ENCODE measurements around the gene LAIR2. TPM values are rescaled to one million over a fixed set of nuclear protein-coding genes. Genes with fewer than 3 reads are reported as not detected.

LAIR2 gene
- total RNA-seq, 2 donors from 2014 or later, result 0.83 to 14.2 TPM

- DNase-seq (no peak), ATAC-seq (replicated peaks in 1 of 2) (no peak)
- H3K4me1 Mint-ChIP-seq (ENCODE audit: low read depth), result peaks cover 32% of the 10 kb centered on the region
- peaks cover 58% of the 10 kb centered on the region for H3K27me3 Mint-ChIP-seq (ENCODE audit: low read depth)
- peaks cover 0 to 2% of the 10 kb centered on the region in 2 donors for H3K36me3 Mint-ChIP-seq (ENCODE audit: insufficient read depth in 2 of 2)
- peak overlapping the region in 1 of 2 donors; percentile 27 for H3K4me3 Mint-ChIP-seq
- H3K9me3 Mint-ChIP-seq, result no peaks in the 10 kb centered on the region
- H3K27ac Mint-ChIP-seq, result no peak overlapping the region
These were observed 34.3 kb downstream of the LAIR2 start for GRCh38 chr19:54536956-54537355.

- Mint-ChIP-seq H3K36me3 (ENCODE audit: insufficient read depth in 2 of 2) (peaks cover 0 to 3% of the 10 kb centered on the region in 2 donors), H3K4me3 (no peak overlapping the region), H3K27me3 (ENCODE audit: low read depth) (peaks cover 40% of the 10 kb centered on the region), H3K9me3 (no peaks in the 10 kb centered on the region), H3K27ac (no peak overlapping the region), H3K4me1 (ENCODE audit: low read depth) (peaks cover 17% of the 10 kb centered on the region)
- DNase-seq (no peak), ATAC-seq (replicated peaks in 1 of 2) (peak; percentile 35 to 39)
These were observed 39.1 kb downstream of the LAIR2 start for GRCh38 chr19:54541712-54542111.

- H3K4me3 Mint-ChIP-seq, result no peak overlapping the region
- ATAC-seq (replicated peaks in 1 of 2), result no peak
- H3K27ac Mint-ChIP-seq, result no peak overlapping the region
- H3K36me3 Mint-ChIP-seq (ENCODE audit: insufficient read depth in 2 of 2), result peaks cover 0 to 2% of the 10 kb centered on the region in 2 donors
- DNase-seq, result no peak
- H3K27me3 Mint-ChIP-seq (ENCODE audit: low read depth), result peaks cover 33% of the 10 kb centered on the region
- no peaks in the 10 kb centered on the region for H3K4me1 Mint-ChIP-seq (ENCODE audit: low read depth)
- H3K9me3 Mint-ChIP-seq, result peaks cover 2 to 4% of the 10 kb centered on the region in 2 donors
These were observed 46.2 kb downstream of the LAIR2 start for GRCh38 chr19:54548806-54549205.

- Mint-ChIP-seq H3K4me1 (ENCODE audit: low read depth) (no peaks in the 10 kb centered on the region), H3K9me3 (peaks cover 2 to 4% of the 10 kb centered on the region in 2 donors), H3K27me3 (ENCODE audit: low read depth) (peaks cover 30% of the 10 kb centered on the region), H3K4me3 (no peak overlapping the region), H3K27ac (no peak overlapping the region), H3K36me3 (ENCODE audit: insufficient read depth in 2 of 2) (peaks cover 0 to 2% of the 10 kb centered on the region in 2 donors)
- DNase-seq (no peak), ATAC-seq (replicated peaks in 1 of 2) (no peak)
These were observed 46.6 kb downstream of the LAIR2 start for GRCh38 chr19:54549224-54549623.

GRCh38 chr19:54551293-54551692, 48.7 kb downstream of the LAIR2 start:
- H3K4me1 Mint-ChIP-seq (ENCODE audit: low read depth), result no peaks in the 10 kb centered on the region

GRCh38 chr19:54551950-54552912, 49.6 kb downstream of the LAIR2 start:
- ATAC-seq (replicated peaks in 1 of 2) (no peak), DNase-seq (no peak)
- no peaks in the 10 kb centered on the region for H3K4me1 Mint-ChIP-seq (ENCODE audit: low read depth)
- peaks cover 0 to 2% of the 10 kb centered on the region in 2 donors for H3K36me3 Mint-ChIP-seq (ENCODE audit: insufficient read depth in 2 of 2)
- no peak overlapping the region for H3K27ac Mint-ChIP-seq
- peaks cover 25% of the 10 kb centered on the region for H3K27me3 Mint-ChIP-seq (ENCODE audit: low read depth)
- no peak overlapping the region for H3K4me3 Mint-ChIP-seq
- H3K9me3 Mint-ChIP-seq, result peaks cover 2 to 4% of the 10 kb centered on the region in 2 donors

More at GRCh38 chr19:54551293-54551692, 48.7 kb downstream of the LAIR2 start:
- H3K36me3 Mint-ChIP-seq (ENCODE audit: insufficient read depth in 2 of 2), result peaks cover 0 to 2% of the 10 kb centered on the region in 2 donors
- peaks cover 26% of the 10 kb centered on the region for H3K27me3 Mint-ChIP-seq (ENCODE audit: low read depth)
- H3K27ac Mint-ChIP-seq, result no peak overlapping the region
- DNase-seq (no peak), ATAC-seq (replicated peaks in 1 of 2) (no peak)
- H3K9me3 Mint-ChIP-seq, result peaks cover 2 to 4% of the 10 kb centered on the region in 2 donors
- H3K4me3 Mint-ChIP-seq, result no peak overlapping the region

- peaks cover 0 to 2% of the 10 kb centered on the region in 2 donors for H3K36me3 Mint-ChIP-seq (ENCODE audit: insufficient read depth in 2 of 2)
- ATAC-seq (replicated peaks in 1 of 2) (no peak), DNase-seq (no peak)
- no peak overlapping the region for H3K27ac Mint-ChIP-seq
- H3K27me3 Mint-ChIP-seq (ENCODE audit: low read depth), result peaks cover 25% of the 10 kb centered on the region
- no peaks in the 10 kb centered on the region for H3K4me1 Mint-ChIP-seq (ENCODE audit: low read depth)
- H3K4me3 Mint-ChIP-seq, result no peak overlapping the region
- H3K9me3 Mint-ChIP-seq, result peaks cover 2 to 4% of the 10 kb centered on the region in 2 donors
These were observed 50.3 kb downstream of the LAIR2 start for GRCh38 chr19:54552913-54553310.

- DNase-seq (no peak), ATAC-seq (replicated peaks in 1 of 2) (no peak)
- H3K4me3 Mint-ChIP-seq, result no peak overlapping the region
These were observed 51.4 kb downstream of the LAIR2 start for GRCh38 chr19:54554006-54554405.

GRCh38 chr19:54554896-54555295, 52.3 kb downstream of the LAIR2 start:
- no peaks in the 10 kb centered on the region for H3K4me1 Mint-ChIP-seq (ENCODE audit: low read depth)
- DNase-seq (no peak), ATAC-seq (replicated peaks in 1 of 2) (no peak)
- peaks cover 2 to 4% of the 10 kb centered on the region in 2 donors for H3K9me3 Mint-ChIP-seq
- H3K36me3 Mint-ChIP-seq (ENCODE audit: insufficient read depth in 2 of 2), result peaks cover 0 to 2% of the 10 kb centered on the region in 2 donors
- no peak overlapping the region for H3K27ac Mint-ChIP-seq
- peaks cover 36% of the 10 kb centered on the region for H3K27me3 Mint-ChIP-seq (ENCODE audit: low read depth)
- H3K4me3 Mint-ChIP-seq, result no peak overlapping the region

More at GRCh38 chr19:54554006-54554405, 51.4 kb downstream of the LAIR2 start:
- H3K27me3 Mint-ChIP-seq (ENCODE audit: low read depth), result peaks cover 33% of the 10 kb centered on the region
- H3K27ac Mint-ChIP-seq, result no peak overlapping the region
- peaks cover 0 to 2% of the 10 kb centered on the region in 2 donors for H3K36me3 Mint-ChIP-seq (ENCODE audit: insufficient read depth in 2 of 2)
- H3K9me3 Mint-ChIP-seq, result peaks cover 2 to 4% of the 10 kb centered on the region in 2 donors
- no peaks in the 10 kb centered on the region for H3K4me1 Mint-ChIP-seq (ENCODE audit: low read depth)

- Mint-ChIP-seq H3K9me3 (peaks cover 2 to 4% of the 10 kb centered on the region in 2 donors), H3K27ac (no peak overlapping the region), H3K4me1 (ENCODE audit: low read depth) (no peaks in the 10 kb centered on the region), H3K36me3 (ENCODE audit: insufficient read depth in 2 of 2) (peaks cover 0 to 2% of the 10 kb centered on the region in 2 donors), H3K4me3 (no peak overlapping the region), H3K27me3 (ENCODE audit: low read depth) (peaks cover 35% of the 10 kb centered on the region)
- ATAC-seq (replicated peaks in 1 of 2) (no peak), DNase-seq (no peak)
These were observed 53.6 kb downstream of the LAIR2 start for GRCh38 chr19:54556194-54556593.

- H3K9me3 Mint-ChIP-seq, result no peaks in the 10 kb centered on the region
- no peaks in the 10 kb centered on the region for H3K4me1 Mint-ChIP-seq (ENCODE audit: low read depth)
- ATAC-seq (replicated peaks in 1 of 2), result no peak
- H3K27ac Mint-ChIP-seq, result no peak overlapping the region
- no peak overlapping the region for H3K4me3 Mint-ChIP-seq
- no peaks in the 10 kb centered on the region for H3K36me3 Mint-ChIP-seq (ENCODE audit: insufficient read depth in 2 of 2)
- no peak for DNase-seq
- peaks cover 34% of the 10 kb centered on the region for H3K27me3 Mint-ChIP-seq (ENCODE audit: low read depth)
These were observed 55.7 kb downstream of the LAIR2 start for GRCh38 chr19:54558339-54558738.
